Measurements from ENCODE around the gene CDC45.

Gene CDC45

GRCh38 chr22:19554834-19555404 lies 75.2 kb downstream of the CDC45 start:
- DNase-seq (ENCODE audit: low read depth in 1 of 2, low spot score in 1 of 2), result no peak

DNA sequence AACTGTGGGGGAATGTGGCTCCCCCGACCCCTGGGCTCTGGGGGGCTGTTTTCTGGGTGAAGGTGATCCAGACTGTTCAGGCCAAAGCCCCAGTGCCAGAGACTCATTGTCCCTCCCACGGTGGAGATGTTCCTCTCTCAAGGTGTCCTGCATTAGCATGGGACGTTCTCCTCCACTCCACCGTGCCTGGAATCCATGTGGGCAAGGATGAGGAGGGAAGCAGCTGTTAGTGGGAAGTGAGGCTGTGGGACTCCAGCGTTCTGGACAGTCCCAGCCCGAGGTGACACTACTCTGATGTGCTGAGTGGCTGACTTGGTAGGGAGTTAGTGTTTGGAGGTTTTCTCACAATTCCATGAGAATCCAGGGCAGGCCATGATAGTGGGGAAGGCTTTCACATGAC lies 75.9 kb downstream of the CDC45 start:
- DNase-seq (ENCODE audit: low read depth in 1 of 2, low spot score in 1 of 2), result no peak

DNA sequence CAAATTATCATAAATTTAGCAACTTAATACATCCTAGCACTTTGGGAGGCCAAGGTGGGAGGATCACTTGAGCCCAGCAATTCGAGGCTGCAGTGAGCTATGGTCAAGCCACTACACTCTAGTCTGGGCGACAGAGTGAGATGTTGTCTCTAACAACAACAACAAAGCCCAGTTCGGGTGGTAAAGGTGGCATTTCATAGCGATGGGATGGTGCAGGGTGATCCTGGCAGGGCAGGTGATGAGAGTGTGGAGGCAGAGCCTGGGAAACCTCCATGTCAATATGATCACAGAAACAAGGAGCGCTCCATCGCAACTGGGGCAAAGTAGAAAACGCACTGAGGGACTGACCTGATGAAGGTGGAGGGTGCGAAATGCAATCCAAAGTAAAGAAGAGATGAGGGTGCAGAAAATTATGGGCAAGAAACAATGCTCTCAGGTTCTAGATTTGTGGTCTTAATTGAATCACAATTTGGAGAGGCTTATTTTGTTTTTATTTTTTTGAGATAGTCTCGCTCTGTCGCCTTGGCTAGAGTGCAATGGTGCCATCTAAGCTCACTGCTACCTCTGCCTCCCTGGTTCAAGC lies 77.3 kb downstream of the CDC45 start:
- DNase-seq (ENCODE audit: low read depth in 1 of 2, low spot score in 1 of 2), result no peak

GRCh38 chr22:19559324-19559811 lies 79.6 kb downstream of the CDC45 start:
- no peak for DNase-seq (ENCODE audit: low read depth in 1 of 2, low spot score in 1 of 2)

GRCh38 chr22:19559956-19560355 lies 80.2 kb downstream of the CDC45 start:
- no peak for DNase-seq (ENCODE audit: low read depth in 1 of 2, low spot score in 1 of 2)

GRCh38 chr22:19565382-19566278 lies 85.9 kb downstream of the CDC45 start:
- no peak for DNase-seq (ENCODE audit: low read depth in 1 of 2, low spot score in 1 of 2)

DNA sequence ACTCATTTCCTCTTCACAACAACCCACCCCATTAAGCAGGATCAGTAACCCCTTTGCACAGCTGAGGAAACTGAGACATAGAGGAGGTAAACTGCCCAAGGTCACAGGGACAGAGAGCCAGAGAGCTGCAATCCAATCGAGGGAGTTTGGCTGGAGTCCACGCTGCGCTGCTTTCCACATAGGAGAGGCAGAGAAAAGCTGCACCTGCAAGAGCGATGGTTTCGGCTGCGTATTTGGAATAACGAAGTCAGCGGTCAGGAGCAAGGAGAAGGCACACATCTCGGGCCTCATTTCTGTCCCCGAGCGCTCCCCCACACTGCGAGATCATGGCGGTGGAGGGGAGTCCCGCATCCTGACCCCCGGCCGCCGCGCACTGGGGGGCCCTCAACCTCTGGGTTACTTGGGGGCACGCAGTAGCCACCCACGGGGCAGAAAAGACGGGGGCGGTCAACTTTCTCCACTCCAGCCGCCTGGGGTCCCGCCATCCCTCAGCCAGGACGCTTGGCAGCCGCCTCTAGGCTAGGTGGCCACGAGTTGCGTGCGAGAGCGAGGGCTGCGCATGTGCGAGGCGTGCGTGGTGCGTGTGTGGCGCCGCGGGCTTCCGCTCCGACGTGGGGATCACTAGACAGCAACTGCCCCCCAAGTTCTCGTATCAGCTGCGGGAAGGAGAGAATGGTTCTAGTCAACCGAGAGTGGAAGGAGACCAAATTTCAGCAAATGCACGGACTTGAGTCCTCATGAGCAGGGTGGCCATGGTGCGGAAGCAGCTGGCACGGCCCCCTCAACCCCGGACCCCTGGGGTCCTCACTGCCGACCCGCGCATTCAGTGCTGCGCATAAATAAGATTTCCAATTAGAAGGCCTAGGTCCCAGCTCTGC lies 86.8 kb downstream of the CDC45 start:
- DNase-seq (ENCODE audit: low read depth in 1 of 2, low spot score in 1 of 2), result no peak

DNA sequence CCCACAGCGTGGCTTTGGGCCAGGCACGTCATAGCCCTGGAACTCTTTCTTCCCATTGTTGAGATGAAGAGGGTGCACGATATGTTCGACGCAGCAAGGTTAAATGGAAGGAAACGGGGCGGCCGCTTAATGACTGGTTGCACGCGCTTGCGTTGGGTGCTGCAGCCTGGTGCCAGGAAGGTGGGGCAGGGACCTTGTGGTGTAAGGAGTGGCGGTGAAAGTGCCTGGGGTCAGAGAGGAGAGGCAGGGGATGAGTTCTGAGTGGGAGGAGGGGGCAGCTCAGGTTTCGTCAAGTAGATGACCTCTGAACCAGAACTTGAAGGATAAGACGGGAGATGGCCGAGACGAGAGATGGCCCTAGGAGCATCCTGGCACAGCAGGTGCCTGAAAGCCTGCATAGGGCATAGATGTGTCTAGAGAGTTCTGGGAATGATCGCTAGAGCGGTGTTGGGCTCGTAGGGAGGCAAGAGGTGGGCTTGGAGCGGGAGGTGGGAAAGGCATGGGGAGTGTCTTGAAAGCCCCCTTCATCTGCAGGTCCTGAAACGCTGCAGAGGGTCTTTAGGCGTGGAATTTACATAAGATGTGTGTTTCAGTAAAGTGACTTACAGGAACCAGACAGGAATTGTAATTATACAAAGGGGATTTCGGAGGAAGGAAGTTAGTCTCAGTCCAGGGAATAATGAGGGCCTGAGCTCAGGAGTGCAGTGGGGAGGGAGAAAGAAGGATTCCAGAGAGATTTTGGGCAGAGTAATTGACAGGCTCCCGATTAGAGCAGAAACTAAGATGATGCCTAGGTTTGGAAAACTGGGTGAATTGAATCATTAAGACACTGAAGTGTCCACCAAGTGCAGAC lies 87.7 kb downstream of the CDC45 start:
- no peak for DNase-seq (ENCODE audit: low read depth in 1 of 2, low spot score in 1 of 2)

- DNase-seq (ENCODE audit: low read depth in 1 of 2, low spot score in 1 of 2), result no peak
Observed at GRCh38 chr22:19568337-19569275, 88.9 kb downstream of the CDC45 start.

DNA sequence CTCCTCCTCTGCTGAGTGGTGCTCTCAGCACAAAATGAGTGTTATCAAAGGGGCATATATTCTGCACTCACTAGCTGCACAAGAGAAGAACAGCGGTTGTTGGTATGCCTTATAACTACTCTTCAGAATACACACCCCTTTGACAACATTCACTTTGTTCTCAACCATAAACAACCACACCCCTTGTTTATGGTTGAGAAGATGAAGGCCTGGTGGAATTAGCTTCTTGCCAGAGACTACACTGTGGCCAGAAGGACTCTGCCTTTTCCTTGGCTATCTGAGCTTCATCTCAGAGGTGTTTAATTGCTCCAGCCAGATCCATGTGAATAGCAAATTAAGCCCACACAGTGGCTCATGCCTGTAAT lies 89.5 kb downstream of the CDC45 start:
- no peak for DNase-seq (ENCODE audit: low read depth in 1 of 2, low spot score in 1 of 2)

DNA sequence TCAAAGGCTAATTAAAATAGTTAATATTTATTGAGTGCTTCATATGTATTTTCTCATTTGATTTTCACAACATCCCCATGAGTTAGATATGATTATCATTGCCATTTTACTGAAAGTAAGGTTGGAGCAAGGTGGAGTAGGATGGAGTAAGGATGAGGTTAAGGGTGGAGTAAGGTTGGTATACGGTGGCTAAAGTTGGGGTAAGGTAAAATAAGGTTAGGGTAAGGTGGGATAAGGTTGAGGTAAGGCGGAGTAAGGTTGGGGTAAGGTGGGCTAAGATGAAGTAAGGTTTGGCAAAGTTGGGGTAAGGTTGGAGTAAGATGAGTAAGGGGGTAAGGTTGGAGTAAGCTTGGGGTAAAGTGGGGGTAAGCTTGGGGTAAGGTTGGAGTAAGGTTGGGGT lies 90.3 kb downstream of the CDC45 start:
- DNase-seq (ENCODE audit: low read depth in 1 of 2, low spot score in 1 of 2), result no peak
